ENCODE data around the gene ADGRV1.
"Not testable (repeated sequence)": the region's sequence is repeated elsewhere in the genome, so short reads cannot be mapped to it uniquely, and the experiment has no call there.

ADGRV1 gene

GRCh38 chr5:90741022-90741564, 182.5 kb downstream of the ADGRV1 start:
- no peak for DNase-seq

GRCh38 chr5:90746119-90746518, 187.5 kb downstream of the ADGRV1 start:
- no peak for DNase-seq

- DNase-seq: no peak
Measured at GRCh38 chr5:90747175-90747574, 188.6 kb downstream of the ADGRV1 start.

GRCh38 chr5:90747693-90748092, 189.1 kb downstream of the ADGRV1 start:
- DNase-seq: no peak

GRCh38 chr5:90759119-90759518, 200.5 kb downstream of the ADGRV1 start:
- DNase-seq: no peak

GRCh38 chr5:90767710-90768109, 209.1 kb downstream of the ADGRV1 start:
- no peak for DNase-seq

GRCh38 chr5:90770006-90770541, 211.5 kb downstream of the ADGRV1 start:
- not testable (repeated sequence) for DNase-seq

GRCh38 chr5:90777959-90778358, 219.4 kb downstream of the ADGRV1 start:
- DNase-seq: no peak

- DNase-seq: no peak
Measured at GRCh38 chr5:90783460-90784333, 225.1 kb downstream of the ADGRV1 start.

- no peak for DNase-seq
Measured at GRCh38 chr5:90786756-90787155, 228.2 kb downstream of the ADGRV1 start.

- no peak for DNase-seq
Measured at GRCh38 chr5:90792725-90793124, 234.1 kb downstream of the ADGRV1 start.

GRCh38 chr5:90793183-90793582, 234.6 kb downstream of the ADGRV1 start:
- DNase-seq: no peak

GRCh38 chr5:90796919-90797318, 238.3 kb downstream of the ADGRV1 start:
- not testable (repeated sequence) for DNase-seq

- not testable (repeated sequence) for DNase-seq
Measured at GRCh38 chr5:90800082-90800481, 241.5 kb downstream of the ADGRV1 start.

GRCh38 chr5:90800515-90800914, 241.9 kb downstream of the ADGRV1 start:
- not testable (repeated sequence) for DNase-seq

- DNase-seq: no peak
Measured at GRCh38 chr5:90802474-90803317, 244.1 kb downstream of the ADGRV1 start.

- DNase-seq: no peak
Measured at GRCh38 chr5:90803381-90803780, 244.8 kb downstream of the ADGRV1 start.

- DNase-seq: no peak
Measured at GRCh38 chr5:90803876-90804275, 245.3 kb downstream of the ADGRV1 start.

GRCh38 chr5:90807496-90807895, 248.9 kb downstream of the ADGRV1 start:
- no peak for DNase-seq

- DNase-seq: no peak
Measured at GRCh38 chr5:90809311-90810056, 250.9 kb downstream of the ADGRV1 start.

GRCh38 chr5:90810211-90810610, 251.6 kb downstream of the ADGRV1 start:
- DNase-seq: no peak

GRCh38 chr5:90813392-90813791, 254.8 kb downstream of the ADGRV1 start:
- no peak for DNase-seq

GRCh38 chr5:90822062-90822461, 263.5 kb downstream of the ADGRV1 start:
- not testable (repeated sequence) for DNase-seq

Data from DMS79 (cell line).